Kidney epithelial cell (primary cell): ENCODE measurements around the gene PPP1CC. TPM values are rescaled to one million over a fixed set of nuclear protein-coding genes. Genes with fewer than 3 reads are reported as not detected.

Experiments used
- DNase-seq: peaks from one replicate; pipeline ENCODE4 v3.0.0-alpha.2; 2010; ENCODE audit warnings: low read depth
- H3K27me3 ChIP-seq: 2 replicates; pipeline ENCODE4 v1.6.0; 2011; ENCODE audit warnings: low read length; ENCODE audit not compliant: control insufficient read depth, insufficient read depth
- H3K36me3 ChIP-seq: 2 replicates; pipeline ENCODE4 v1.5.1; 2011; ENCODE audit warnings: low read length; ENCODE audit not compliant: control insufficient read depth, insufficient read depth
- H3K4me3 ChIP-seq: 2 replicates; pipeline ENCODE4 v1.5.1; 2011; ENCODE audit warnings: low read depth, mild to moderate bottlenecking, control low read depth, low read length
- CTCF ChIP-seq: IDR thresholded peaks from 2 replicates; pipeline ENCODE4 v1.5.1; 2011; ENCODE audit warnings: mild to moderate bottlenecking, moderate library complexity, low read length, control low read depth, inconsistent platforms; ENCODE audit not compliant: insufficient read depth, poor library complexity, severe bottlenecking
- total RNA-seq: library from RNA; depleted of rRNA; stranded (reverse); fragments of >200 nt; gene quantifications from 2 replicates; pipeline ENCODE4 v1.2.3, GENCODE V29; 2015

Gene PPP1CC
- total RNA-seq, 1 donor from 2014 or later = 93.1 TPM

DNA sequence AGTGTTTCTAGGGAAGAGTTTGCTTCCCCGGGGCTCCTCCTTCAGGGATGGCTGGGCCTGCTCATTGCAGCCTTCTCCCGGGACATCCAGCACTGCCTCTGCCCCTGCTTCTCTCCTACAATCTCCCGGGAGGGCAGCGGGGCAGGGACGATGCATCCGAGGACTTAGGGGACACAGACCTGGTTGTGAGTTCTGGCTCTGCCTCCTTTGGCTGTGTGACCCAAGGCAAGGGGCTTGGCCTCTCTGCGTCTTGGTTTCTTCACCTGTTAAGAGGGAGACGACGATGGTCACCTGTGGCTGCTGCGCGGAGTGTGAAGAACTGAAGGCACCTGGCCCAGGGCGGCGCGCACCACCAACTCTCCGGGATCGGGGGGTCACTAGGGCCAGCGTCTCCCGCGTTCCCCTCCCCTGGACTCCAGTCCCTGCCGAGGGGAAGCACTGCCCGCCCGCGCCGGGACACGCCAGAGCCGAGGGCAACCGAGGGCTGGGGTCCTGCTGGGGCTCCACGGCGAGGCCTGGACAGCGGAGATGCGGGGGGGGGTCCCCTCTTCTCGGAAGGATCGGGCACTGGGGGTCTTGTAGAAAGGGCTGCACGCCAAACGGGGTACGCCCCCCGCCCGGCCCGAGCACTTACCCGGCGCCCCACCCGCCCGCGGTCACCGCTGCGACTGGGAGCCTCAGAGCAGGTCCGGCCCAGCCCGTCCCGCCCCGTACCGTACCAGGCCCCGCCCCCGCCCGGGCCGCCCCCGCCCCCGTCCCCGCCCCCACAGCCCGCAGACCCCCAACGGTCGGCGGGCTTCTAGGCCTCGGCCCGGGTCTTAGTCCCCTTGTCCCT, 54.0 kb downstream of the PPP1CC start, which contains the start of gene HVCN1:
Gene HVCN1, minus strand, starts transcription at position 670 of the 835 bp plus-strand sequence. CDS start 5,870 bp downstream, outside the sequence.
- H3K4me3 ChIP-seq = peak within 1 kb of the TSS; percentile 50

DNA sequence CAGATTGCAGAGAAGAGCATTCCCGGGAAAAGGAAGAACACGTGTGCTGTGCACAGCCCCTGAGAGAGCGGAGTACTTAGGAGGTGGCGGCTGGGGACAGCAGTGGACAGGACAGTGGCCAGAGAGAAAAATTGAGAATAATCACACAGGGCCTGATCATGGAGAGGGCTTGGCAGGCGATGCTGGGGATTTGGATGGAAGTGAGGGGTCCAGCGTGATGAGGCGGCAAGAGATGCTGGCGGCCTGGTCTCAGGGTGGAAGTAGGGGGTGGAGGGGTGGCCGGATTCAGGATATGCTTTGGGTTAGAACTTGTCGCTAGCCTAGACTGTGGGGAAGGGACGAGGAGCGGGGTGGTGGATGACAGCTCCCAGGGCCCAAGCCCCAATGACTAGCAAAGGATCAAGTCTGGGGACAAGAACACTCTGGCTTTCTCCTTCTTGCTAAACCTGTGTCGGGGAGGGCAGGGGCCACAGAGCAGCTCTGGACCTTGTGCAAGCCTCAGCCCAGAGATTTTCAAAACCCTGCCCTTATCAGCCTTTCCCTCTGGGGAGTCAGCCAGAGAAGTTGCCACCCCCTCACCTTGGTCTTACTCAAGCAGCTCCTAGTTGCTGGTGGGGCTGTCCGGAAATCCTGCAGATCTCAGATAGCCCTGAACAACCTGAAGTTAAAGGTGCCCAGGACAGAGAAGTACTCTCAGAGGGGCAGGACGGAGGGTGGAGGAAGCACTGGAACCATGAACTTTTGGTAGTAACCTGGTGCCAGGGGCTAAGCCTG, 55.1 kb downstream of the PPP1CC start:
- H3K36me3 ChIP-seq = no peaks in the 10 kb centered on the region
- DNase-seq = no peak
- H3K27me3 ChIP-seq = peaks cover 19% of the 10 kb centered on the region
- TF ChIP-seq CTCF = no peak
- no peak overlapping the region for H3K4me3 ChIP-seq

More for the DNA sequence above, 54.0 kb downstream of the PPP1CC start, which contains the start of gene HVCN1:
- no peak for TF ChIP-seq CTCF
- H3K36me3 ChIP-seq = no peaks in the 10 kb centered on the region
- H3K27me3 ChIP-seq = peaks cover 19% of the 10 kb centered on the region
- no peak for DNase-seq

GRCh38 chr12:110686294-110686903, 56.3 kb downstream of the PPP1CC start:
- no peak overlapping the region for H3K4me3 ChIP-seq
- no peaks in the 10 kb centered on the region for H3K36me3 ChIP-seq
- TF ChIP-seq CTCF = no peak
- H3K27me3 ChIP-seq = peaks cover 19% of the 10 kb centered on the region
- no peak for DNase-seq

DNA sequence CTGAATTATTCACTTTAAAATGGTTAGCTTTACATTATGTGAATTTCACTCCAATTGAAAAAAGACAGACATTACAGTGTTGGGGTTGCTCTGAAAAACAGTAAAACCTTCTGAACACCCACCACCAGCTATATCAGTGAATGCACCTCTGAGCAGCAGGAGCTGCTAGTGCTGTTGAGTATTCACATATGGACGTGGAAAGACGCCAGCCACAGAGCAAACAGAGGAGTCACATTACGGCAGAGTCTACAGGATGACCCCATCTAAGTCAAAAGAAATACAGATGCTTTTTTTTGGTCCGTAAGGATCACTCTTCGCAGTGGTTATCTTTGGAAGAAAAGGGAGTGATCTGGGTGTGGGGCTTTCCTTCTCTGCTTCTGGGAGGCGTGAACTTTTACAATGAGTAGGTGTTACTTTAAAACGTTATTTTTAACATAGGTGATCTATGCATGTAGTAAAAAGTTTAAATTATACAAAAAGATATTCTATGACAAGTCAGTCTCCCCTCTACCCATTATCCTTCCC, 58.3 kb downstream of the PPP1CC start:
- Histone ChIP-seq H3K4me3 (no peak overlapping the region), H3K36me3 (no peaks in the 10 kb centered on the region), H3K27me3 (peaks cover 19% of the 10 kb centered on the region)
- TF ChIP-seq CTCF = no peak
- DNase-seq = no peak

GRCh38 chr12:110683888-110684287, 58.8 kb downstream of the PPP1CC start:
- no peak overlapping the region for H3K4me3 ChIP-seq
- no peak for TF ChIP-seq CTCF
- H3K36me3 ChIP-seq = no peaks in the 10 kb centered on the region
- no peak for DNase-seq
- peaks cover 19% of the 10 kb centered on the region for H3K27me3 ChIP-seq
